GM21367 (cell line): Measurements from ENCODE around the gene PQBP1.

Source experiments
- ATAC-seq: cut with Tn5 transposase; IDR thresholded peaks from one replicate; pipeline ENCODE4 v1.9.1; 2021; ENCODE audit not compliant: unreplicated experiment

Gene PQBP1

GRCh38 chrX:48920718-48921104 lies 23.0 kb downstream of the PQBP1 start:
- no peak for ATAC-seq

GRCh38 chrX:48923771-48924170 lies 26.0 kb downstream of the PQBP1 start:
- ATAC-seq = no peak

GRCh38 chrX:48924270-48924669 lies 26.5 kb downstream of the PQBP1 start:
- ATAC-seq = no peak

GRCh38 chrX:48927123-48927522 lies 29.4 kb downstream of the PQBP1 start:
- ATAC-seq = no peak

GRCh38 chrX:48927736-48928382 lies 30.1 kb downstream of the PQBP1 start:
- no peak for ATAC-seq

- no peak for ATAC-seq
Measured at GRCh38 chrX:48933757-48934156, 36.0 kb downstream of the PQBP1 start.

- ATAC-seq = no peak
Measured at GRCh38 chrX:48934581-48935300, 37.0 kb downstream of the PQBP1 start.

- ATAC-seq = no peak
Measured at GRCh38 chrX:48935301-48935670, 37.6 kb downstream of the PQBP1 start.

GRCh38 chrX:48936429-48937053 lies 38.8 kb downstream of the PQBP1 start:
- ATAC-seq = peak; percentile 2

- peak; percentile 51 for ATAC-seq
Measured at GRCh38 chrX:48937054-48937907, 39.6 kb downstream of the PQBP1 start.

- ATAC-seq = peak; percentile 29
Measured at GRCh38 chrX:48938721-48939425, 41.1 kb downstream of the PQBP1 start.

- ATAC-seq = no peak
Measured at GRCh38 chrX:48939524-48940228, 41.9 kb downstream of the PQBP1 start.

- no peak for ATAC-seq
Measured at GRCh38 chrX:48940404-48940955, 42.8 kb downstream of the PQBP1 start.

GRCh38 chrX:48942895-48943294 lies 45.2 kb downstream of the PQBP1 start:
- ATAC-seq = no peak

- no peak for ATAC-seq
Measured at GRCh38 chrX:48945517-48946348, 48.0 kb downstream of the PQBP1 start.

- ATAC-seq = no peak
Measured at GRCh38 chrX:48948589-48948988, 50.9 kb downstream of the PQBP1 start.
